HUDEP-2 (cell line): ENCODE results near the gene POLR2C.
A peak's percentile ranks its signal among the peaks of the same experiment; 100 is the strongest.
"Not testable (repeated sequence)": the region's sequence is repeated elsewhere in the genome, so short reads cannot be mapped to it uniquely, and the experiment has no call there.

Experiments
- DNase-seq, 76 experiments: peaks; one replicate each; lab custom pipeline; 2025; ENCODE audit not compliant: unreplicated experiment in 76 of 76; lab: John Stamatoyannopoulos, UW

POLR2C gene

GRCh38 chr16:57462209-57462977 is at the start of gene POLR2C:
Gene POLR2C (plus strand): TSS chr16:57462679. CDS start chr16:57462725, 46 bp downstream.
- peak in 73 of 76 experiments; percentile 27 to 90 (median 78) for DNase-seq

GRCh38 chr16:57413301-57413730 is 49.2 kb upstream of the POLR2C start:
- no peak for DNase-seq

GRCh38 chr16:57413733-57414132 is 48.7 kb upstream of the POLR2C start:
- no peak for DNase-seq

- no peak for DNase-seq
Observed at GRCh38 chr16:57416084-57416483, 46.4 kb upstream of the POLR2C start.

- no peak for DNase-seq
Observed at GRCh38 chr16:57419506-57419905, 43.0 kb upstream of the POLR2C start.

GRCh38 chr16:57422026-57422944 is 40.2 kb upstream of the POLR2C start:
- peak in 33 of 76 experiments; percentile 6 to 55 (median 23) for DNase-seq

- no peak for DNase-seq
Observed at GRCh38 chr16:57423152-57423551, 39.3 kb upstream of the POLR2C start.

- DNase-seq = no peak
Observed at GRCh38 chr16:57424583-57424982, 37.9 kb upstream of the POLR2C start.

- DNase-seq = no peak
Observed at GRCh38 chr16:57426356-57426755, 36.1 kb upstream of the POLR2C start.

GRCh38 chr16:57427307-57427706 is 35.2 kb upstream of the POLR2C start:
- peak in 25 of 76 experiments; percentile 4 to 65 (median 12) for DNase-seq

GRCh38 chr16:57427824-57428223 is 34.7 kb upstream of the POLR2C start:
- no peak for DNase-seq

GRCh38 chr16:57430955-57431354 is 31.5 kb upstream of the POLR2C start:
- no peak for DNase-seq

GRCh38 chr16:57432505-57432904 is 30.0 kb upstream of the POLR2C start:
- no peak for DNase-seq

GRCh38 chr16:57432989-57433388 is 29.5 kb upstream of the POLR2C start:
- DNase-seq = no peak

GRCh38 chr16:57434003-57434402 is 28.5 kb upstream of the POLR2C start:
- no peak for DNase-seq

GRCh38 chr16:57435838-57436237 is 26.6 kb upstream of the POLR2C start:
- no peak for DNase-seq

- not testable (repeated sequence) for DNase-seq
Observed at GRCh38 chr16:57439947-57440346, 22.5 kb upstream of the POLR2C start.

GRCh38 chr16:57440551-57440950 is 21.9 kb upstream of the POLR2C start:
- not testable (repeated sequence) for DNase-seq

GRCh38 chr16:57444711-57445110 is 17.8 kb upstream of the POLR2C start:
- no peak for DNase-seq

GRCh38 chr16:57445510-57445909 is 17.0 kb upstream of the POLR2C start:
- no peak for DNase-seq

- DNase-seq = peak in 17 of 76 experiments; percentile 6 to 47 (median 28)
Observed at GRCh38 chr16:57446531-57447185, 15.8 kb upstream of the POLR2C start.
